ELF-1 (cell line): Measurements from ENCODE around the gene ATP8B1.
A peak's percentile ranks its signal among the peaks of the same experiment; 100 is the strongest.

ENCODE experiments used
- DNase-seq: peaks from one replicate; pipeline ENCODE4 v3.0.0-alpha.2; 2016; ENCODE audit warnings: low read depth, low spot score

The ATP8B1 gene

GRCh38 chr18:57727952-57728807 lies 74.9 kb downstream of the ATP8B1 start:
- DNase-seq = no peak

GRCh38 chr18:57719211-57719935 lies 83.7 kb downstream of the ATP8B1 start:
- peak; percentile 17 for DNase-seq

GRCh38 chr18:57716549-57716948 lies 86.6 kb downstream of the ATP8B1 start:
- no peak for DNase-seq

GRCh38 chr18:57715671-57716070 lies 87.4 kb downstream of the ATP8B1 start:
- no peak for DNase-seq

GRCh38 chr18:57715073-57715472 lies 88.0 kb downstream of the ATP8B1 start:
- no peak for DNase-seq

GRCh38 chr18:57710226-57710625 lies 92.9 kb downstream of the ATP8B1 start:
- no peak for DNase-seq

GRCh38 chr18:57709335-57709734 lies 93.8 kb downstream of the ATP8B1 start:
- DNase-seq = no peak

- no peak for DNase-seq
These were observed 94.8 kb downstream of the ATP8B1 start for GRCh38 chr18:57708288-57708687.

- DNase-seq = no peak
These were observed 97.1 kb downstream of the ATP8B1 start for GRCh38 chr18:57705832-57706595.

GRCh38 chr18:57705011-57705410 lies 98.1 kb downstream of the ATP8B1 start:
- no peak for DNase-seq

GRCh38 chr18:57698571-57699276 lies 104.4 kb downstream of the ATP8B1 start:
- DNase-seq = peak; percentile 85

- peak; percentile 78 for DNase-seq
These were observed 105.7 kb downstream of the ATP8B1 start for GRCh38 chr18:57697426-57697825.

GRCh38 chr18:57696271-57696670 lies 106.8 kb downstream of the ATP8B1 start:
- peak; percentile 56 for DNase-seq

GRCh38 chr18:57691363-57691762 lies 111.8 kb downstream of the ATP8B1 start:
- no peak for DNase-seq

GRCh38 chr18:57687970-57688369 lies 115.1 kb downstream of the ATP8B1 start:
- no peak for DNase-seq

- DNase-seq = no peak
These were observed 119.6 kb downstream of the ATP8B1 start for GRCh38 chr18:57683470-57683869.

GRCh38 chr18:57677262-57678211 lies 125.6 kb downstream of the ATP8B1 start:
- no peak for DNase-seq

GRCh38 chr18:57674891-57675290 lies 128.2 kb downstream of the ATP8B1 start:
- no peak for DNase-seq

GRCh38 chr18:57670046-57670445 lies 133.1 kb downstream of the ATP8B1 start:
- DNase-seq = no peak

- DNase-seq = no peak
These were observed 135.1 kb downstream of the ATP8B1 start for GRCh38 chr18:57668021-57668420.
